22Rv1 (cell line): ENCODE data around the gene CHD9.

Experiments
- ZFX ChIP-seq: fragments of 450-650 bp; IDR thresholded peaks from 2 replicates; pipeline ENCODE4 v1.6.1; 2017; ENCODE audit warnings: antibody characterized with exemption, borderline replicate concordance
- TF ChIP-seq, protein P1 (sequence below): fragments of 450-650 bp; IDR thresholded peaks from 2 replicates; pipeline ENCODE4 v1.5.1; 2017; ENCODE audit warnings: mild to moderate bottlenecking

DNA sequence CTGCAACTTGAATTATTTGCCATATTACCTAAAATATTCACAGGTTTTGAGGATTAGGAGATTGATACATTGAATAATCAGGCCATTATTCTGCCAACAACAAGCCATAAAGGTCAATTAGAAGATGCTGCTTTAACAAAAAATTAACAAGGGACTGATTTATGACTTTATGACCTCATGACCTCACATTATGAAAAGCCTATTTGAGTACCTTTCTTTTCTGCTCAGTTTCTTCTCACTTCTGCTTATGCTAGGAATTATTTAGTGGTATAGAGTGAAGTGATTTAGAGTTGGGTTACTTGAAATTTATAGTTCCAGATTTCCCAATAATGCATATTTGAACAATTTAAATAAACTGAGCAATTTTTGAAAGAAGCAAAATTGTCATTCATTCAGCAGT lies 121.6 kb downstream of the CHD9 start:
- TF ChIP-seq, protein P1, sequence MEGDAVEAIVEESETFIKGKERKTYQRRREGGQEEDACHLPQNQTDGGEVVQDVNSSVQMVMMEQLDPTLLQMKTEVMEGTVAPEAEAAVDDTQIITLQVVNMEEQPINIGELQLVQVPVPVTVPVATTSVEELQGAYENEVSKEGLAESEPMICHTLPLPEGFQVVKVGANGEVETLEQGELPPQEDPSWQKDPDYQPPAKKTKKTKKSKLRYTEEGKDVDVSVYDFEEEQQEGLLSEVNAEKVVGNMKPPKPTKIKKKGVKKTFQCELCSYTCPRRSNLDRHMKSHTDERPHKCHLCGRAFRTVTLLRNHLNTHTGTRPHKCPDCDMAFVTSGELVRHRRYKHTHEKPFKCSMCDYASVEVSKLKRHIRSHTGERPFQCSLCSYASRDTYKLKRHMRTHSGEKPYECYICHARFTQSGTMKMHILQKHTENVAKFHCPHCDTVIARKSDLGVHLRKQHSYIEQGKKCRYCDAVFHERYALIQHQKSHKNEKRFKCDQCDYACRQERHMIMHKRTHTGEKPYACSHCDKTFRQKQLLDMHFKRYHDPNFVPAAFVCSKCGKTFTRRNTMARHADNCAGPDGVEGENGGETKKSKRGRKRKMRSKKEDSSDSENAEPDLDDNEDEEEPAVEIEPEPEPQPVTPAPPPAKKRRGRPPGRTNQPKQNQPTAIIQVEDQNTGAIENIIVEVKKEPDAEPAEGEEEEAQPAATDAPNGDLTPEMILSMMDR: no peak
- no peak for TF ChIP-seq ZFX
